Right lobe of liver (tissue), 4 donors: ENCODE results near the gene GPC5.

Source experiments
- CTCF ChIP-seq, 4 donors: fragments of 200-600 bp in 3 of 4; fragments of 450-650 bp in 1 of 4; IDR thresholded peaks; one replicate each; pipeline versions ENCODE4 v1.5.1 to v1.8.0; 2016 to 2022; ENCODE audit warnings: antibody characterized with exemption in 4 of 4, mild to moderate bottlenecking in 2 of 4
- POLR2A ChIP-seq: fragments of 450-650 bp; IDR thresholded peaks from one replicate; pipeline ENCODE4 v1.6.1; 2017; ENCODE audit warnings: antibody characterized with exemption, mild to moderate bottlenecking
- donor health status: DM: no; HTN: no; CAD: no.
- donor health status: DM: no; HTN: no; CAD: no.
- donor health status: DM: no; HTN: yes; CAD: no.

GRCh38 chr13:91816263-91816807 is 417.9 kb downstream of the GPC5 start:
- TF ChIP-seq CTCF (IDR thresholded peaks at IDR 0.05) (no peak), POLR2A (no peak)
